AG10803 (cell line): ENCODE measurements around the gene ZC2HC1C.

Experiments
- DNase-seq: peaks from one replicate; pipeline ENCODE4 v3.0.0; 2010; ENCODE audit warnings: low read depth
- H3K4me3 ChIP-seq: 2 replicates; pipeline ENCODE4 v1.5.1; 2011; ENCODE audit warnings: mild to moderate bottlenecking, low read length, control low read depth
- TF ChIP-seq, protein P1 (sequence below): conservative IDR thresholded peaks from 2 replicates; pipeline ENCODE4 v1.5.1; 2011; ENCODE audit warnings: mild to moderate bottlenecking, low read length, control low read depth, inconsistent platforms

The ZC2HC1C gene

DNA sequence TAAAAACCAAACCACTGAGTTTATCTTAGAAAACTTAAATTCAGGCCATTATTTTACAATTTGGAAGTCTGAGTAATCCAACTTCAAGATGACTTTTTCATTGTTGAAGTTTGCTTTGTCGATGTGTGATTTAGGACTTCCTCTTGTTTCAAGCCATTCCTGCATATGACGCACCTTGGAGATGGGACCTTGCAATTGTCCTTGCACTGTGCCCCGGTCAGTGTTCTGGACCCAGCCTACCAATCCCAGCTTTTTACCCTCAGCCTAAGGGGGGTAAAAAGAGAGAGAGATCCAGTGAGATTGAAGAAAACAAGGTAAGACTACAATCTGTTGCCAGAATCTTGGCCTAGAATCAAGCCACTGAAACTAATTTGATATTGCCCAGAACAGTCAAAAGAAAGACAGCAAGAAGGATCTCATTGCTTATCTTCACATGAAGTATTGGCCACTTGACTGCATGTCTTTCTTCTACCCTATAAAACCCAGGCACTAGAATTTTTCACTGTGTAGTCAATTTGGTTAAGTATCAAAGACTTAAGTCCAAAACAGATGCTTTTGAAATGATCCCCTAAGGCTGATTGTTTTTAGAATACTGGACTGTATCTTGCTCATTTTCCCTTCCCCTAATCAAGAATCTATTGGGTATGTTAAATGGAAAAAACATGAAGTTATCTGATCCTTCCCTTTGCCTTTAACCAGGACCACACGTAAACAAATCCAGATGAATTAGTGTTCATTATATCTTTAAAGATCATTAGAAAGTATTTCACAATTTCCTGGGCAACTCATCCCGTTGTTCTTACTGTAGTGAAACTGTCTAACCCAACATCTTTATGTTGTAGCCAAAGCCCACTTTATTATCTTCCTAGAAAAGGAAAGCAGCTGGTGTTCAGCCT lies 15.8 kb upstream of the ZC2HC1C start:
- peak; percentile 75 for DNase-seq
- H3K4me3 ChIP-seq, result no peak overlapping the region
- TF ChIP-seq, protein P1, sequence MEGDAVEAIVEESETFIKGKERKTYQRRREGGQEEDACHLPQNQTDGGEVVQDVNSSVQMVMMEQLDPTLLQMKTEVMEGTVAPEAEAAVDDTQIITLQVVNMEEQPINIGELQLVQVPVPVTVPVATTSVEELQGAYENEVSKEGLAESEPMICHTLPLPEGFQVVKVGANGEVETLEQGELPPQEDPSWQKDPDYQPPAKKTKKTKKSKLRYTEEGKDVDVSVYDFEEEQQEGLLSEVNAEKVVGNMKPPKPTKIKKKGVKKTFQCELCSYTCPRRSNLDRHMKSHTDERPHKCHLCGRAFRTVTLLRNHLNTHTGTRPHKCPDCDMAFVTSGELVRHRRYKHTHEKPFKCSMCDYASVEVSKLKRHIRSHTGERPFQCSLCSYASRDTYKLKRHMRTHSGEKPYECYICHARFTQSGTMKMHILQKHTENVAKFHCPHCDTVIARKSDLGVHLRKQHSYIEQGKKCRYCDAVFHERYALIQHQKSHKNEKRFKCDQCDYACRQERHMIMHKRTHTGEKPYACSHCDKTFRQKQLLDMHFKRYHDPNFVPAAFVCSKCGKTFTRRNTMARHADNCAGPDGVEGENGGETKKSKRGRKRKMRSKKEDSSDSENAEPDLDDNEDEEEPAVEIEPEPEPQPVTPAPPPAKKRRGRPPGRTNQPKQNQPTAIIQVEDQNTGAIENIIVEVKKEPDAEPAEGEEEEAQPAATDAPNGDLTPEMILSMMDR, result no peak

DNA sequence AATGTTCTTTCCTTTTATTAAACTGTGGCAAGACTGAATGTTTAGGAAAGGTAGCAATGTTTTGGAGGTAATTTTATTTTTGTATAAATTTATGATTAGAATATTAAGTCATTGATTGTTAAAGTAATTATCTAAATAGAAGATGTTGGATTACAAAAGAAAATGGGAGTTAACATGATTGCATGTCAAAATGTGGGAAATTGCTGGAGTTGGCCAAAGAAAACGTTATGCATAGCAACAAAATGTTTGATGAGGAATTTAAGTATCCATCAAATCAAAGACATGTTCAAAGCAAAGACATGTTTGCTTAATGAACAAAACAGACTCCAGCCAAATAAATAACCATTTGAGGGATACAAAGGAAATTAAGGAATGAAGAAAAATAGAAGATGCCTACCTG lies 15.0 kb upstream of the ZC2HC1C start:
- H3K4me3 ChIP-seq, result no peak overlapping the region
- DNase-seq, result peak; percentile 33
- TF ChIP-seq, protein P1, result no peak

DNA sequence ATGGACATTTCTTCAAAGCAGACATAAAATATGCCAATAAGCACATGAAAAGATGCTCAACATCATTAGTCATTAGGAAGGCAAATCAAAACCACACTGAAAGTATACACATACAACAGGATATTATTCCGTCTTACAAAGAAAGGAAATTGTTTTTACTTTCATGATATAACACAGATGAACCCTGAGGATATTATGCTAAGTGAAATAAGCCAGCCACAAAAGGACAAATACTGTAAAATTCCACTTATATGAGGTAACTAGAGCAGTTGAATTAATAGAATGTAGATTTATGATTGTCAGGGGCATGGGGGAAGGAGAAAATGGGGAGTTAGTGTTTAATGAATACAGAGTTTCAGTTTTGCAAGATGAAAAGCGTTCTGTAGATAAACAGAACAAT lies 9.8 kb upstream of the ZC2HC1C start:
- TF ChIP-seq, protein P1, result no peak
- peak; percentile 58 for DNase-seq
- H3K4me3 ChIP-seq, result no peak overlapping the region

DNA sequence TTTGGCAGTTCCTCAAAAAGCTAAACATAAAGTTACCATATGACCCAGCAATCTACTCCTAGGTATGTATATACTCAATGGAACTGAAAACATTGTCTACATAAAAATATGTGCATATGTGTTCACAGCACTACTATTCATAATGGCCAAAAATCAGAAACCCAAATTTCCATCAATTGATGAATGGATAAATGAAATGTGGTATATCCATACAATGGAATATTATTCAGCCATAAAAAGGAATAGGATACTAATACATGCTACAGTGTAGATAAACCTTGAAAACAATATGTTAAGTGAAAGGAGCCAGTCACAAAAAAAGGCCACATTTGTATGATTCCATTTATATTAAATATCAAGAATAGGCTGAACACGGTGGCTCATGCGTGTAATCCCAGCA lies 9.0 kb upstream of the ZC2HC1C start:
- H3K4me3 ChIP-seq, result no peak overlapping the region
- no peak for DNase-seq

DNA sequence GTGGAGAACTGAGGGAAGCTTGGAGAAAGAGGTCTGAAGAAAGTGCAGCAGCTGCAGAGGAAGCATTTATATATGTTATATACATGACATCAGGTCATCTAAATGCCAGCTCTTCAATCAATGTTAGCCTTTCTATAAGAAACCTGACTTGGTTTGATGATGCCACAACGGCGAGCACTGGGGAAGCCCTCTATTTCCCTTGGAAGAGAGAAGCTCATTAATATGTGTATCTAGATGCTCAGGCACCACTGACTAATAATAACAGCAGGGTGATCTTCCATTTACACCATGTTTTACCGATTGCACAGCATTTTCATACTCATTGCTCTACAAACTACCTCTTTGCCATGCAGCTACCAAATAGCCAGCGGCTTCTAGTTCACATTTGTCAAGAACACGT lies 6.4 kb upstream of the ZC2HC1C start:
- TF ChIP-seq, protein P1, result no peak
- peak overlapping the region; percentile 93 for H3K4me3 ChIP-seq
- no peak for DNase-seq

More for the DNA sequence above, 9.0 kb upstream of the ZC2HC1C start:
- TF ChIP-seq, protein P1, result no peak

DNA sequence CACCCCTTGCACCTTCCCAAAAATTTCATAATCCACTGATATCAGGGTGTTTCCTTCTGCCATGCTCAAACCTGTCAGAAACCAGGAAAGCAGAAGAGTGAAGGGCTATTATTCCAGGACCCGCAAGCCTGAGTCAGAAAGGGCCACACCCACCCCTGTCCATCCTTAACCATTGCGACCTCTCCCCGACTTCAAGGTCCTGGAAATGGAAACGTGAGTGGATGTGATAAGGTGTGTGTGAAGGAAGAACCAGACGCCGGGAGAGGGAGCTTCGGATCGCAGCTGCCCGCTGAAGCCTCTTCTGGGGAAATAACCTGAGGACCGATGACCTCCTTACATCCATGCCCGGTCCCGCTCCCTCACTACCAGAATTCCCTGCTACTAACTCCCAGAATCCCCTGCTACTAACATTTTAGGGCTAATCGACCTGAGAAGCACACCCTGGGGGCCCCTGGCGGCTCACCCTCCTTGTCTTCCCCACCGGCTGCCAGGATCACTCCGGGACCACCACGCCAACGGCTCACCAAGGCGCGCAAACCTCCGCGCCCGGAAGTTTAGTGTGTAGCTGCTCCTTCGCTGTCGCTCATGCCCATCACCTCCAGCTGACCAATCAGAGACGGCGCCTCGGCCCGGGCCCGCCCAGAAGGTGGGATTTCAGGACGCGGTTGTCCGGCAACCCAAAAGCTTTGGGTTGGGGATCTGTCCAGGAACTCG lies 5.8 kb upstream of the ZC2HC1C start, which contains the start of gene ACYP1:
ACYP1 (minus strand) TSS at position 534 of the 714 bp plus-strand sequence; CDS start at position 63, 471 bp downstream.
- DNase-seq, result peak; percentile 84
- TF ChIP-seq, protein P1, result no peak
- peak within 1 kb of the TSS; percentile 93 for H3K4me3 ChIP-seq

DNA sequence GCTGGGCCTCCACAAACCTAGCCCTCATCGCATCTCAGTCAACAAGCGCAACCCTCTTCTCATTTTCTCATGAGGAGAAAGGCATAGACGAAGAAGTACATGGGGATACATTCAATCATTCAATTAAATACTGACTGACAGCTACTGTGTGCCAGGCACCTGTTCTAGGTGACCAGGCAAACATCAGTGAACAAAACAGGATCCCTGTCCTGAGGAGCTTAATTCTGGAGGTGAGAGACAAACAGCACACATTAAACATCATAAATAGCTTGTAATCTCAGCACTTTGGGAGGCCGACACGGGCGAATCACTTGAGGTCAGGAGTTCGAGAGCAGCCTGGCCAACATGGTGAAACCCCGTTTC lies 5.3 kb upstream of the ZC2HC1C start:
- DNase-seq, result no peak
- peak overlapping the region; percentile 93 for H3K4me3 ChIP-seq
- TF ChIP-seq, protein P1, result no peak
